ENCODE measurements around the gene TMEM17. TPM values are rescaled to one million over a fixed set of nuclear protein-coding genes. Genes with fewer than 3 reads are reported as not detected.
"Not testable (repeated sequence)": the region's sequence is repeated elsewhere in the genome, so short reads cannot be mapped to it uniquely, and the experiment has no call there.

The TMEM17 gene
- total and polyA plus RNA-seq, 4 donors: 6.0 to 8.7 (median 7.0) TPM

GRCh38 chr2:62536873-62537547 is 31.0 kb upstream of the TMEM17 start:
- Histone ChIP-seq H3K36me3 (ENCODE audit: control insufficient read depth, insufficient read depth, low read length) (no peaks in the 10 kb centered on the region), H3K4me3 (ENCODE audit: low read depth, low read length) (no peak overlapping the region), H3K27me3 (ENCODE audit: control insufficient read depth, insufficient read depth, low read length) (no peaks in the 10 kb centered on the region), H3K27ac (ENCODE audit: low read depth, low read length) (no peak overlapping the region), H3K4me1 (ENCODE audit: control insufficient read depth, insufficient read depth, low read length) (no peaks in the 10 kb centered on the region), H3K9me3 (ENCODE audit: control insufficient read depth, insufficient read depth, low read length) (no peaks in the 10 kb centered on the region)
- 94% methylated on average over 2 of the region's 7 CpGs for WGBS (ENCODE audit: insufficient coverage)
- DNase-seq (ENCODE audit: low read depth in 4 of 6, low spot score in 6 of 6): no peak

GRCh38 chr2:62535521-62535920 is 29.5 kb upstream of the TMEM17 start:
- 75% methylated on average over 2 of the region's 3 CpGs for WGBS (ENCODE audit: insufficient coverage)
- H3K27me3 ChIP-seq (ENCODE audit: control insufficient read depth, insufficient read depth, low read length); H3K36me3 ChIP-seq (ENCODE audit: control insufficient read depth, insufficient read depth, low read length); H3K27ac ChIP-seq (ENCODE audit: low read depth, low read length); H3K9me3 ChIP-seq (ENCODE audit: control insufficient read depth, insufficient read depth, low read length); H3K4me1 ChIP-seq (ENCODE audit: control insufficient read depth, insufficient read depth, low read length); DNase-seq (ENCODE audit: low read depth in 4 of 6, low spot score in 6 of 6); H3K4me3 ChIP-seq (ENCODE audit: low read depth, low read length): not testable (repeated sequence)

- Histone ChIP-seq H3K4me3 (ENCODE audit: low read depth, low read length) (no peak overlapping the region), H3K27ac (ENCODE audit: low read depth, low read length) (no peak overlapping the region), H3K36me3 (ENCODE audit: control insufficient read depth, insufficient read depth, low read length) (no peaks in the 10 kb centered on the region), H3K4me1 (ENCODE audit: control insufficient read depth, insufficient read depth, low read length) (no peaks in the 10 kb centered on the region), H3K9me3 (ENCODE audit: control insufficient read depth, insufficient read depth, low read length) (no peaks in the 10 kb centered on the region), H3K27me3 (ENCODE audit: control insufficient read depth, insufficient read depth, low read length) (no peaks in the 10 kb centered on the region)
- 91% methylated on average over 7 of the region's 7 CpGs for WGBS (ENCODE audit: insufficient coverage)
- DNase-seq (ENCODE audit: low read depth in 4 of 6, low spot score in 6 of 6): no peak
Measured at GRCh38 chr2:62531594-62531993, 25.6 kb upstream of the TMEM17 start.

DNA sequence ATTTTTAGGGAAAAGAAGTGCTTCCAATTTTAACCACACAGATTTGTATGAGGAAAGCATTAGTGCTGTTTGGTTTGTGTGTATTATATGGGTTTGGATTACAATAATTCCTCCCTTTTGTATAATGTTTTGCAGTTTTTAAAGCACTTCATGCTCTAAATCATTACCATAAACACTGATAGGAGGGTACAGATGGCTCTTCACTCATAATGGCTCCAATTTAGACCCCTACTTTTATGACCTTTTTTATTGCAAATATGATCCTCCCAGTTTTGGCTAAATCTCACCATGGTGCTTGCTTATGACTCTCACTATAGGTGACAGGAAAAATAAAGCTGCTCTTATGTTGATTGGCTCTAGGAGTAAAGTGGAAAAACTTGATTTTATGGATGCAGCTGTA is 23.8 kb upstream of the TMEM17 start:
- Histone ChIP-seq H3K4me3 (ENCODE audit: low read depth, low read length) (no peak overlapping the region), H3K27me3 (ENCODE audit: control insufficient read depth, insufficient read depth, low read length) (no peaks in the 10 kb centered on the region), H3K9me3 (ENCODE audit: control insufficient read depth, insufficient read depth, low read length) (no peaks in the 10 kb centered on the region), H3K36me3 (ENCODE audit: control insufficient read depth, insufficient read depth, low read length) (no peaks in the 10 kb centered on the region), H3K27ac (ENCODE audit: low read depth, low read length) (no peak overlapping the region), H3K4me1 (ENCODE audit: control insufficient read depth, insufficient read depth, low read length) (no peaks in the 10 kb centered on the region)
- peak in 1 of 6 donors; percentile 66 for DNase-seq (ENCODE audit: low read depth in 4 of 6, low spot score in 6 of 6)

- WGBS (ENCODE audit: insufficient coverage): no CpG with 5 or more reads among the region's 3 CpGs
- no peaks in the 10 kb centered on the region for H3K36me3 ChIP-seq (ENCODE audit: control insufficient read depth, insufficient read depth, low read length)
- H3K4me3 ChIP-seq (ENCODE audit: low read depth, low read length): no peak overlapping the region
- no peak overlapping the region for H3K27ac ChIP-seq (ENCODE audit: low read depth, low read length)
- no peaks in the 10 kb centered on the region for H3K4me1 ChIP-seq (ENCODE audit: control insufficient read depth, insufficient read depth, low read length)
- DNase-seq (ENCODE audit: low read depth in 4 of 6, low spot score in 6 of 6): peak in 2 of 6 donors; percentile 7 to 52
- no peaks in the 10 kb centered on the region for H3K9me3 ChIP-seq (ENCODE audit: control insufficient read depth, insufficient read depth, low read length)
- H3K27me3 ChIP-seq (ENCODE audit: control insufficient read depth, insufficient read depth, low read length): no peaks in the 10 kb centered on the region
Measured at GRCh38 chr2:62527478-62528210, 21.6 kb upstream of the TMEM17 start.

- Histone ChIP-seq H3K27ac (ENCODE audit: low read depth, low read length) (no peak overlapping the region), H3K9me3 (ENCODE audit: control insufficient read depth, insufficient read depth, low read length) (no peaks in the 10 kb centered on the region), H3K4me1 (ENCODE audit: control insufficient read depth, insufficient read depth, low read length) (no peaks in the 10 kb centered on the region), H3K4me3 (ENCODE audit: low read depth, low read length) (no peak overlapping the region), H3K36me3 (ENCODE audit: control insufficient read depth, insufficient read depth, low read length) (no peaks in the 10 kb centered on the region), H3K27me3 (ENCODE audit: control insufficient read depth, insufficient read depth, low read length) (no peaks in the 10 kb centered on the region)
- 89% methylated on average over 5 of the region's 10 CpGs for WGBS (ENCODE audit: insufficient coverage)
- DNase-seq (ENCODE audit: low read depth in 4 of 6, low spot score in 6 of 6): no peak
Measured at GRCh38 chr2:62526531-62527381, 20.8 kb upstream of the TMEM17 start.

GRCh38 chr2:62525549-62526269 is 19.7 kb upstream of the TMEM17 start:
- Histone ChIP-seq H3K4me1 (ENCODE audit: control insufficient read depth, insufficient read depth, low read length) (no peaks in the 10 kb centered on the region), H3K27ac (ENCODE audit: low read depth, low read length) (no peak overlapping the region), H3K36me3 (ENCODE audit: control insufficient read depth, insufficient read depth, low read length) (no peaks in the 10 kb centered on the region), H3K9me3 (ENCODE audit: control insufficient read depth, insufficient read depth, low read length) (no peaks in the 10 kb centered on the region), H3K27me3 (ENCODE audit: control insufficient read depth, insufficient read depth, low read length) (no peaks in the 10 kb centered on the region), H3K4me3 (ENCODE audit: low read depth, low read length) (no peak overlapping the region)
- no peak for DNase-seq (ENCODE audit: low read depth in 4 of 6, low spot score in 6 of 6)

GRCh38 chr2:62524293-62524941 is 18.4 kb upstream of the TMEM17 start:
- Histone ChIP-seq H3K27me3 (ENCODE audit: control insufficient read depth, insufficient read depth, low read length) (no peaks in the 10 kb centered on the region), H3K4me1 (ENCODE audit: control insufficient read depth, insufficient read depth, low read length) (no peaks in the 10 kb centered on the region), H3K4me3 (ENCODE audit: low read depth, low read length) (no peak overlapping the region), H3K36me3 (ENCODE audit: control insufficient read depth, insufficient read depth, low read length) (no peaks in the 10 kb centered on the region), H3K9me3 (ENCODE audit: control insufficient read depth, insufficient read depth, low read length) (no peaks in the 10 kb centered on the region), H3K27ac (ENCODE audit: low read depth, low read length) (no peak overlapping the region)
- no peak for DNase-seq (ENCODE audit: low read depth in 4 of 6, low spot score in 6 of 6)
- WGBS (ENCODE audit: insufficient coverage): 100% methylated on average over 3 of the region's 5 CpGs

DNA sequence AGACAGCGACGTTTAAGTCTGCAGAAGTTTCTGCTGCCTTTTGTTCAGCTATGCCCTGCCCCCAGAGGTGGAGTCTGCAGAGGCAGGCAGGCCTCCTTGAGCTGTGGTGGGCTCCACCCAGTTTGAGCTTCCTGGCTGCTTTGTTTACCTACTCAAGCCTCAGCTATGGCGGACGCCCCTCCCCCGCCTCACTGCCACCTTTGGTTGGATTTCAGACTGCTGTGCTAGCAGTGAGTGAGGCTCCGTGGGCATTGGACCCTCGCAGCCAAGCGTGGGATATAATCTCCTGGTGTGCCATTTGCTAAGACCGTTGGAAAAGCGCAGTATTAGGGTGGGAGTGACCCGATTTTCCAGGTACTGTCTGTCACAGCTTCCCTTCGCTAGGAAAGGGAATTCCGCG is 15.1 kb upstream of the TMEM17 start:
- not testable (repeated sequence) for DNase-seq (ENCODE audit: low read depth in 4 of 6, low spot score in 6 of 6); H3K4me1 ChIP-seq (ENCODE audit: control insufficient read depth, insufficient read depth, low read length); H3K9me3 ChIP-seq (ENCODE audit: control insufficient read depth, insufficient read depth, low read length); H3K27me3 ChIP-seq (ENCODE audit: control insufficient read depth, insufficient read depth, low read length); H3K4me3 ChIP-seq (ENCODE audit: low read depth, low read length); H3K27ac ChIP-seq (ENCODE audit: low read depth, low read length); H3K36me3 ChIP-seq (ENCODE audit: control insufficient read depth, insufficient read depth, low read length)
- 92% methylated on average over 14 of the region's 14 CpGs for WGBS (ENCODE audit: insufficient coverage)

Data from spinal cord (tissue), 10 donors.